Activated naive CD8-positive, alpha-beta T cell (primary cell): Measurements from ENCODE around the gene ANKMY1.
"Not testable (repeated sequence)": the region's sequence is repeated elsewhere in the genome, so short reads cannot be mapped to it uniquely, and the experiment has no call there.

Experiments used
- H3K27ac Mint-ChIP-seq: one replicate; pipeline ENCODE4 v1.8.0; 2021; ENCODE audit warnings: mixed read lengths
- H3K27me3 Mint-ChIP-seq: one replicate; pipeline ENCODE4 v1.8.0; 2021; ENCODE audit warnings: mixed read lengths
- H3K36me3 Mint-ChIP-seq: one replicate; pipeline ENCODE4 v1.8.0; 2021; ENCODE audit warnings: mixed read lengths
- H3K4me1 Mint-ChIP-seq: one replicate; pipeline ENCODE4 v1.8.0; 2021; ENCODE audit warnings: low read depth, mixed read lengths
- H3K4me3 Mint-ChIP-seq: one replicate; pipeline ENCODE4 v1.8.0; 2021; ENCODE audit warnings: mild to moderate bottlenecking, mixed read lengths
- H3K9me3 Mint-ChIP-seq: one replicate; pipeline ENCODE4 v1.8.0; 2021; ENCODE audit warnings: low read depth, mixed read lengths

Gene ANKMY1

DNA sequence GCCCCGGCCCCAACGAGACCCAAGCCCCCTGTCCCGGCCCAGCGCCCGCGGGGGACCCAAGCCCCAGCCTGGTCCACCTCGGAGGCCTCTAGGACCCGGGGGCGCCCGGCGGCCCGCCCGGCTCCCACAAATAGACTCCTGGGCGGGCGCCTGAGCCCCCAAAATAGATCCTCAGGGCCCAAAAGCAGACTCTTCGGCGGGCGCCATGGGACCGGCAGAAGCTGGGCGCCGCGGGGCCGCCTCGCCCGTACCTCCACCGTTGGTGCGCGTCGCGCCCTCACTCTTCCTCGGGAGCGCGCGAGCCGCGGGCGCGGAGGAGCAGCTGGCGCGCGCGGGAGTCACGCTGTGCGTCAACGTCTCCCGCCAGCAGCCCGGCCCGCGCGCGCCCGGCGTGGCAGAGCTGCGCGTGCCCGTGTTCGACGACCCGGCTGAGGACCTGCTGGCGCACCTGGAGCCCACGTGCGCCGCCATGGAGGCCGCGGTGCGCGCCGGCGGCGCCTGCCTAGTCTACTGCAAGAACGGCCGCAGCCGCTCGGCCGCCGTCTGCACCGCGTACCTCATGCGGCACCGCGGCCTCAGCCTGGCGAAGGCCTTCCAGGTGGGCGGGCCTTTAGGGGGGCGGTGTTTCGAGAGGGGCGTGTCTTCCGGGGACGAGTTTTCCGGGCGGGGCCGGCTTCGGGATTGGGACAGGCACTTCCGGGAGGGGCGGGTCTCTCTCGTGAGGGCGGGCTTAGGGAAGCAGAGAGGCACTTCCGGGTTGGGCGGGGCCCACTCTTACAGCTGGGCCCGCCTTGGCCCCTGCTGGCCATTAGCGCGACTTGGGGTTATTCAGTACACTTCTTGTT, 2.9 kb upstream of the ANKMY1 start:
- peaks cover 14% of the 10 kb centered on the region for H3K36me3 Mint-ChIP-seq
- H3K9me3 Mint-ChIP-seq: no peaks in the 10 kb centered on the region
- peak overlapping the region; percentile 90 for H3K4me3 Mint-ChIP-seq
- peaks cover 73% of the 10 kb centered on the region for H3K4me1 Mint-ChIP-seq
- H3K27me3 Mint-ChIP-seq: no peaks in the 10 kb centered on the region
- peak overlapping the region; percentile 88 for H3K27ac Mint-ChIP-seq

DNA sequence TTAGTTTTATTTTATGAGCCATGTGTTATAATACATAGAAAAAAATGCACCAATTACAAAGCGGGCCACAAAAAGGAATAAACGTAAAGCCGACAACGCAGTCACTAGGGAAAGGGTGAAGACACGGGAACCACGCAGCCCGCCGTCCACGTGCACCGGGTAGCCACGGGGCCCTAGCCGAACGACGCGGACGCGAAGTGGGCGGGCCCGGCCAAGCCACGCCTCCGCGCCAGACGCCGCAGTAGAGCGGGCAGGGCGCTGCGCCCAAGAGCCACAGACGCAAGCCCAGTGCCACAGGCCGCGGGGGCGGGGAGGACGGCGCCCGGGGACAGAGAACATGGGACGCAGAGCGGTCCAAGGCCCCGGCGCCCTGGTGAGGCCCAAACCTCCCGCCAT, 2.3 kb upstream of the ANKMY1 start, which contains the start of gene DUSP28:
TSS of gene DUSP28 (plus strand) at position 274 of the 396 bp plus-strand sequence. CDS start 328 bp downstream, outside the sequence.
- Mint-ChIP-seq H3K4me1 (peaks cover 69% of the 10 kb centered on the region), H3K4me3 (peak within 1 kb of the TSS; percentile 93), H3K9me3 (no peaks in the 10 kb centered on the region), H3K27ac (peak within 1 kb of the TSS; percentile 95), H3K36me3 (peaks cover 14% of the 10 kb centered on the region), H3K27me3 (no peaks in the 10 kb centered on the region)

DNA sequence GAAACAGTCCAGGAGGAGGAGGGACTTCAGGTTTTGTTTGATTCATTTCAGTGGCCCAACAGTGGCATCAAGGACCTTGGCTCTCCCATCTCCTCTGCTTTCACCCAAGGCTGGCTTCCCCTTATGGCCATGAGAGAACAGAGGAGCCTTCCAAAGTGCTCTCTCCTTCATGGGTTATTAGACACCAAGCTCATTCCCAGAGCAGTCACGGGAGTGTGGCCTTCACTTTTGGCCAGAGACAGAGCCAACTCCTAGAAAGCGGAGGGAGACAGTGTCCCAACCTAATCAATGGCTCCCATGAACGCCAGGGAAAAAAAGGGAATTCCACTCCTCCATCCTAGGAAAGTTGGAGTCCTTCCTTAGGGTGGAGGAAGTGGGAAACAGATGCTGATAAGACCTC, 1.5 kb upstream of the ANKMY1 start:
- Mint-ChIP-seq H3K9me3 (no peaks in the 10 kb centered on the region), H3K36me3 (peaks cover 10% of the 10 kb centered on the region), H3K27ac (peak overlapping the region; percentile 95), H3K4me3 (peak overlapping the region; percentile 93), H3K27me3 (no peaks in the 10 kb centered on the region), H3K4me1 (peaks cover 64% of the 10 kb centered on the region)

DNA sequence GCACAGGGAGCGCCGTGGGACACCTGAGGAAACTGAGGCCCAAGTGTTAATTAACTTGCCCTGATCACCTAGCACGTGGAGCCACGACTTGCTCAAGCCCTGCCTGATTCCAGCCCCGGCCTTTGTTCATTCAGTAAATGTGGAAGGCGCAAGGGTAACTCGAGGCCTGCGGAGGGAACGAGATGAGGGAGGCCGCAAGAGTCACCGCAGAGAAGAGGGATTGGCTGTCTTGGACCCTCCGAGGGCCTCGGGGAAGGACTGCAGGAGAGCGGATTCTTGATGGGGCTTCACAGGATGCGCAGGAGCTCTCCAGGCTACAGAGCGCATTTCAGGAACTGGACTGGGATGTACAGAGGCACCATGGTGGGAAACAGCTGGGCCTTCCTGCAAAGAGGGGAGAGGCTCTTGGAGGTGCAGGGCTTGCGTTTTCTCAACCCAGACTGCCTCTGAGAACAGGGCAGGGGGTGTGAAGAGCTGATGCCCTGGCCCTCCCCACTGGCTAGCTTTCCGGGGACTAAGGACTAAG, 511 bp upstream of the ANKMY1 start:
- Mint-ChIP-seq H3K36me3 (peaks cover 9% of the 10 kb centered on the region), H3K4me1 (peaks cover 54% of the 10 kb centered on the region), H3K27ac (peak overlapping the region; percentile 64), H3K27me3 (no peaks in the 10 kb centered on the region), H3K9me3 (no peaks in the 10 kb centered on the region), H3K4me3 (peak overlapping the region; percentile 93)

DNA sequence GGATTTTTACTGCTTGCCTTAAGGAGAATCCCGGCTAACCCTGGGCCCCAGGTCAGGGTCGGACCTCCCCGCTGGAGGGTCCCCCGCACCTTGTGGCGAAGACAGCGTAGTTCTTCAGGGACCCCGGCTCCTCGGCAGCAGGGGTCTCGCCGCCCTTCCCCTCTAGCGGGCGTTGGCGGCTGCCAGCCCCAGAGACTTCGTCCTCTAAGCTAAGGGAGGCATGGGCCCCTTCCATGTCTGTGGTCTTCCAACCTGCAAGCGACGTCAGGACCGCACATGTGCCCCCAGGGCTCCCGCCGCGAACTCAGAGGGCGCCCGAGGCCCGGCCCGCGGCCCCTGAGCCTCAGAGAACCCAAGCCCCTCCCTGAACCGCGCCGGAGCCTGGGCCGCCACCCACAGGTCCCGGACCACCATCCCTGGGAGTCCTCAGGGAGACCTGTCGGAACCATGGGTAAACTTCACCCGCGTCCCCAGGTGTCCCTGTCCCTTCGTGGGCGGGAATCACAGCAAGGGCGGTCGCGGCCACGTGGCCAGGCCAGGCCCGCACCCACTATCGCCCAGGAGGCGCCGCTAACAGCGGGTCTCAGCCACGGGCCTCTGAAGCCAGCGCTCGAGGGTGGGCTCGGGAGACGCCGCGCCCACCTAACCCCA, 562 bp downstream of the ANKMY1 start:
- peak overlapping the region; percentile 63 for H3K4me3 Mint-ChIP-seq
- no peaks in the 10 kb centered on the region for H3K9me3 Mint-ChIP-seq
- peaks cover 44% of the 10 kb centered on the region for H3K4me1 Mint-ChIP-seq
- H3K27ac Mint-ChIP-seq: no peak overlapping the region
- no peaks in the 10 kb centered on the region for H3K27me3 Mint-ChIP-seq
- H3K36me3 Mint-ChIP-seq: peaks cover 9% of the 10 kb centered on the region

DNA sequence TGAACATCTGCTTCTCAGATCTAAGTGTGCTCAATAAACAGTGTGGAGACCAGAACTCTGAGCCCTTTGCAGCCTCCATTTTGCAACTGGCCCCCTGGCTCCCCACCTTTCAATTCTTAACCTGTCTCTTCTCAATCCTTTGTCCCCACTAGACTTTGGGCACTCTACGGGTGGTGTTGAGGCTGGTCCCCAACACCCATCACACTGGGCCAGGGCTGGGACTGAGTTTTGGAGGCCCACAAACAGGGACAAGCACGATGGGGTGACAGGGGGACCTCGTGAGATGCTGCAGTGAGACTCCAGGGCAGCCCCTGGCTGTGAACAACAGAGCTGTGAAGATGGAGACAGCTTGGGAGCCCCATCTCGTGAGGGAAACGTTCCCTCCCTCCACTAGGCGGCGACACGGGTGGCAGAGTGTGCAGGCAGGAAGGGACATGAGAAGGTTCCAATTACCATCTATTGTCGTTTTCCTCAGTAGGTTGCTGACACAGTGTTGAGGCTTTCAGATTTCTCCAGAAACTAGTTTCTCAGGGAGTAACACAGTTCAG, 1.2 kb downstream of the ANKMY1 start:
- H3K4me3 Mint-ChIP-seq: peak overlapping the region; percentile 63
- peaks cover 41% of the 10 kb centered on the region for H3K4me1 Mint-ChIP-seq
- no peak overlapping the region for H3K27ac Mint-ChIP-seq
- H3K36me3 Mint-ChIP-seq: peaks cover 12% of the 10 kb centered on the region
- H3K9me3 Mint-ChIP-seq: no peaks in the 10 kb centered on the region
- no peaks in the 10 kb centered on the region for H3K27me3 Mint-ChIP-seq

DNA sequence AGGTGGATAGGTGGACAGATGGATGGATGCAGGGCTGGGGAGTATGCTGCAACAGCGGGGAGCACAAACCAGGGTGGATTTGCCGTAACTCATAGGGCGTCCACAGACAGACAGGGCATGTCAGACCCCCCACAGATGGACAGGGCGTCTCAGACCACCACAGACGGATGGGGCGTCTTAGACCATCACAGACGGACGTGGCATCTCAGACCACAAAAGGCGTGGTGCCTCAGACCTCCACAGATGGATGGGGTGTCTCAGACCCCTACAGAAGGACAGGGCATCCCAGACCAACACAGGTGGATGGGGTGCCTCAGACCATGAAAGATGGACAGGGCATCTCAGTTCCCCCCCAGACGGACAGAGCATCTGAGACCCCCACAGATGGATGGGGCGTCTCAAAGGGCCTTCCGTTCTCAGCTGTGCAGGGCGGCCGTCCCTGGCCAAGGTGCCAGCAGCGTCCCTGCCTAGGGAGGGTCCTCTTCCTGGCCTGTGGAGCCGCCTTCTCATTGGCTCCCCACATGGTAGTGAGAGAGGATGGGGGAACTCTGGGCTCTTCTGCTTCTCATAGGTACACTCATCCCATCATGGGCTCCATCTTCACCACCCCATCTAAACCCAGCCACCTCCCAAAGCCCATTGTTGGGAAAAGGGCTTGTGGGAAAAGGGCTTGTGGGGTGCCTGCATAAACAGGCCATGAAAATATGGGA, 2.1 kb downstream of the ANKMY1 start:
- H3K27me3 Mint-ChIP-seq: no peaks in the 10 kb centered on the region
- no peak overlapping the region for H3K4me3 Mint-ChIP-seq
- peaks cover 37% of the 10 kb centered on the region for H3K4me1 Mint-ChIP-seq
- H3K27ac Mint-ChIP-seq: no peak overlapping the region
- H3K36me3 Mint-ChIP-seq: peaks cover 17% of the 10 kb centered on the region
- no peaks in the 10 kb centered on the region for H3K9me3 Mint-ChIP-seq

DNA sequence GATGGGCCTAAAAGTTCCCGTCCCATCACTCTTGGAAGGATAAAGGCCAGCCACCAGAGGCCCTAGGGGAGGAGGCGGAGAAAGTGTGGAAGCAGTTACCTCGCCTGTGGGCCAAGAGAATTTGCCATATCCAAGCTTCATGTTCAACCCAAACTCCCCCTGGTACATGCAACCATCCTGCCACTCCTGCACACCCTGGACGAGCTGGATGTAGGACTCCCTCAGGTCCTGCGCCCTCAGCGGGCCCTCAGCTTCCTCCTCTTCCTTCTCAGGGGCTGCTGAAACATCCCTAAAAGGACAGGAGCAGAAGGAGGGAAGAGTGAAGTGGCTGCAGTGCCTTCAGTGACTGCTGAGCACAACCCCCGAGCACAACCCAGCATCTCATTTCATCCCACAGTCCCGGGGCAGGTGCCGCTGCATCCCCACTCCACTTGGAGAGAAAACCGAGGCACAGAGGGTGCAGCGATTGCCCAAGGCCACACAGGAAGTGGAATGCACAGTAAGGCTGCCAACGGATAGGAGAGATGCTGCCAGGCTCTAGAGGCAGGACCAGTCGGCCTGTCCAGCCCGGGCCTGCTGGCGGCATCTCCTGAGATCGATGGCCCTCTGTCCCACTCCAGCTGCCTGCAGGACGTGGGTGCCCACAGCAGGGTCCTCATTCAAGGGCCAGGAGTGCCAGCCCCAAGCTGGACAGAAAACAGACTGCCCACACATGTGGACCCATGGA, 2.9 kb downstream of the ANKMY1 start:
- peaks cover 19% of the 10 kb centered on the region for H3K36me3 Mint-ChIP-seq
- H3K9me3 Mint-ChIP-seq: no peaks in the 10 kb centered on the region
- peaks cover 37% of the 10 kb centered on the region for H3K4me1 Mint-ChIP-seq
- no peak overlapping the region for H3K27ac Mint-ChIP-seq
- H3K27me3 Mint-ChIP-seq: no peaks in the 10 kb centered on the region
- H3K4me3 Mint-ChIP-seq: no peak overlapping the region

DNA sequence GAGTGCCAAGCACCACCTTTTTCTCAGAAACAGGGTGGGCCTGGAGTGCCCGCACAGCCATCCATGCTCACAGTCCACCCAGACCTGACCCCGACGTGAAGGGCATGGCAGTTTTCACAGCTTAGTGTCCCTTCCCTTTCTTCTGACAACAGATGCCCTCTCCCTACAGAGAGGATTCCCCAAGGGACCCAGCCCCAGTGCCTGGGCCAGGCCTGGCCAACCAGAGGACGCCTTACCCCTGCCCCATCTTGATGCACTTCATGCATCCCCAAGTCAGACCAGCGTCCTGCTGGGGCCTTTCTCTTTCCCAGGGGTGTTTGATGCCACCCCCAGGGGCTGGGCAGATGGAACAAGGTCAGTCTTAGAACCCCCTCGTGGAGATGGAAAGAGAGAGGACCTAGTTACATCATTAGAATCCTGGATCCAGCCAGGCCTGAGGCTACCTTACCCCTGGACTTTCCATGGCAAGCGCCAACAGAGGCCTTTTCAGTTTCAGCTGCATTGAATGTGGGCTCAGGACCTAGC, 3.8 kb downstream of the ANKMY1 start:
- Mint-ChIP-seq H3K27me3 (no peaks in the 10 kb centered on the region), H3K4me3 (no peak overlapping the region), H3K9me3 (no peaks in the 10 kb centered on the region), H3K4me1 (peaks cover 28% of the 10 kb centered on the region), H3K27ac (no peak overlapping the region), H3K36me3 (peaks cover 20% of the 10 kb centered on the region)

DNA sequence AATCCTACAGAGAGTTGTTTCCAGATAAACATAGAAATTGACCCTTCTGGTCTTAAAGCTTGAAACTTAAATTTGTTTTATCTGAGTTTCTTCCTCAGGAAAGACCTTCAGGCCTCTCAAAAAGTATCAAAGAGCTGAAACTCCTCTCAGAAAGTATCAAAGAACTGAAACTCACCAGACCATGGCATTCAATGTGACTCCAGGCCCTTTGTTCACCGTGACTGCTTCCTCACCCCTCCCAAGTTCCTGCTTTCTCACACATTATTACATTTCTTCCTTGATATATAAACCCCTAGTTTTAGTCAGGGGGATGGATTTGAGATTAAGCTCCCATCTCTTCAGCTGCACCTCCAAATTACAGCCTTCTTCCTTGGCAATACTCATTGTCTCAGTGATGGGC, 6.0 kb downstream of the ANKMY1 start:
- H3K27ac Mint-ChIP-seq: no peak overlapping the region
- H3K9me3 Mint-ChIP-seq: no peaks in the 10 kb centered on the region
- peaks cover 19% of the 10 kb centered on the region for H3K36me3 Mint-ChIP-seq
- no peak overlapping the region for H3K4me3 Mint-ChIP-seq
- H3K4me1 Mint-ChIP-seq: peaks cover 17% of the 10 kb centered on the region
- H3K27me3 Mint-ChIP-seq: no peaks in the 10 kb centered on the region

DNA sequence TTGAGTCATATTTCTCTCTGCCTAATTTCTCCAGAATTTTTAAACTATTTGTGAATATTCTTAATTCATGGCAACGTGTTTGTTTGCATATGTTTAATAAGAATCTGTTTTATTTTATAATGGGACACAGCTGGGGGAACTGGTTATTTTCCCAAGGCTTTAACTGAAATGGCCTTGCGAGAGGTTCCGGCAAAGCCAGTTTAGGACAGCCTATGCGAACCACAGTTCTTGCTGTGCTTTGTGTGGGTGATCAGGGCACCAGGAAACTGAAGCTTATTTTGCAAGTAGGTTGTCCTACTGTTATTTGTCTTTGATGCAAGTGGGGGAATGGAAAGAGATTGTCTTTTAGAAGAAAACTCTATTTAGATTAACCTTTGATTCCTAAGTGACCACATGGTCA, 6.5 kb downstream of the ANKMY1 start:
- peaks cover 19% of the 10 kb centered on the region for H3K36me3 Mint-ChIP-seq
- H3K4me1 Mint-ChIP-seq: peaks cover 12% of the 10 kb centered on the region
- no peaks in the 10 kb centered on the region for H3K9me3 Mint-ChIP-seq
- no peak overlapping the region for H3K4me3 Mint-ChIP-seq
- no peaks in the 10 kb centered on the region for H3K27me3 Mint-ChIP-seq
- no peak overlapping the region for H3K27ac Mint-ChIP-seq

DNA sequence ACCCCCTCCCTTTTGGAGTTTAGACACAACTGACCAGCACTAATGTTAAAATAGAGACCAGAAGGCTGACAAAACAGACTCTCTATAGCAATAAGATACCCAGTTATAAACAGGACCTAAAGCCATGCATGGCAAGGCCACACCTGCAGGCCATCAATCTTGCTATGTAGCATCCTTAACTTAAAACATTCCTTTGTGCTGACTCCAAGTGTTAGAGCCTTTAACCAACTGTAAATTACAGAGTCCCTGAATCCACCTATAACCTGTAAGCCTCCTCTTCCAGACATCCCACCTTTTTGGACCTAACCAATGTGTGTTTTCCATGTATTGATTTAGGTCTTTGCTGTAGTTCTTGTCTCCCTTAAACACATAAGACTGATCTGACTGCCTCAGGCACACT, 17.9 kb downstream of the ANKMY1 start:
- Mint-ChIP-seq H3K27me3 (no peaks in the 10 kb centered on the region), H3K9me3 (no peaks in the 10 kb centered on the region), H3K4me1 (peaks cover 17% of the 10 kb centered on the region), H3K4me3 (no peak overlapping the region), H3K27ac (no peak overlapping the region), H3K36me3 (peaks cover 29% of the 10 kb centered on the region)

DNA sequence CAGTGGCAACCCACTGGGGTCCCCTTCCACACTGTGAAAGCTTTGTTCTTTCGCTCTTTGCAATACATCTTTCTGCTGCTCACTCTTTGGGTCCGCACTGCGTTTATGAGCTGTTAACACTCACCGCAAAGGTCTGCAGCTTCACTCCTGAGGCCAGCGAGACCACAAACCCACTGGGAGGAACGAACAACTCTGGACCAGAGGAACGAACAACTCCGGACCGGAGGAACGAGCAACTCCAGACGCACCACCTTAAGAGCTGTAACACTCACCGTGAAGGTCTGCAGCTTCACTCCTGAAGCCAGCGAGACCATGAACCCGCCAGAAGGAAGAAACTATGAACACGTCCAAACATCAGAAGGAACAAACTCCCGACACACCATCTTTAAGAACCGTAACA, 18.7 kb downstream of the ANKMY1 start:
- H3K27me3 Mint-ChIP-seq, H3K27ac Mint-ChIP-seq, H3K4me3 Mint-ChIP-seq, H3K9me3 Mint-ChIP-seq: not testable (repeated sequence)
- peaks cover 29% of the 10 kb centered on the region for H3K36me3 Mint-ChIP-seq
- H3K4me1 Mint-ChIP-seq: peaks cover 16% of the 10 kb centered on the region
